Ammon's horn (tissue), 1 donor: Measurements from ENCODE around the gene NUMA1.

Source experiments
- DNase-seq: peaks from one replicate; pipeline ENCODE4 v3.0.0-alpha.2; 2016; ENCODE audit warnings: low spot score

Gene NUMA1, protein sequence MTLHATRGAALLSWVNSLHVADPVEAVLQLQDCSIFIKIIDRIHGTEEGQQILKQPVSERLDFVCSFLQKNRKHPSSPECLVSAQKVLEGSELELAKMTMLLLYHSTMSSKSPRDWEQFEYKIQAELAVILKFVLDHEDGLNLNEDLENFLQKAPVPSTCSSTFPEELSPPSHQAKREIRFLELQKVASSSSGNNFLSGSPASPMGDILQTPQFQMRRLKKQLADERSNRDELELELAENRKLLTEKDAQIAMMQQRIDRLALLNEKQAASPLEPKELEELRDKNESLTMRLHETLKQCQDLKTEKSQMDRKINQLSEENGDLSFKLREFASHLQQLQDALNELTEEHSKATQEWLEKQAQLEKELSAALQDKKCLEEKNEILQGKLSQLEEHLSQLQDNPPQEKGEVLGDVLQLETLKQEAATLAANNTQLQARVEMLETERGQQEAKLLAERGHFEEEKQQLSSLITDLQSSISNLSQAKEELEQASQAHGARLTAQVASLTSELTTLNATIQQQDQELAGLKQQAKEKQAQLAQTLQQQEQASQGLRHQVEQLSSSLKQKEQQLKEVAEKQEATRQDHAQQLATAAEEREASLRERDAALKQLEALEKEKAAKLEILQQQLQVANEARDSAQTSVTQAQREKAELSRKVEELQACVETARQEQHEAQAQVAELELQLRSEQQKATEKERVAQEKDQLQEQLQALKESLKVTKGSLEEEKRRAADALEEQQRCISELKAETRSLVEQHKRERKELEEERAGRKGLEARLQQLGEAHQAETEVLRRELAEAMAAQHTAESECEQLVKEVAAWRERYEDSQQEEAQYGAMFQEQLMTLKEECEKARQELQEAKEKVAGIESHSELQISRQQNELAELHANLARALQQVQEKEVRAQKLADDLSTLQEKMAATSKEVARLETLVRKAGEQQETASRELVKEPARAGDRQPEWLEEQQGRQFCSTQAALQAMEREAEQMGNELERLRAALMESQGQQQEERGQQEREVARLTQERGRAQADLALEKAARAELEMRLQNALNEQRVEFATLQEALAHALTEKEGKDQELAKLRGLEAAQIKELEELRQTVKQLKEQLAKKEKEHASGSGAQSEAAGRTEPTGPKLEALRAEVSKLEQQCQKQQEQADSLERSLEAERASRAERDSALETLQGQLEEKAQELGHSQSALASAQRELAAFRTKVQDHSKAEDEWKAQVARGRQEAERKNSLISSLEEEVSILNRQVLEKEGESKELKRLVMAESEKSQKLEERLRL (N-terminal part only)

DNA sequence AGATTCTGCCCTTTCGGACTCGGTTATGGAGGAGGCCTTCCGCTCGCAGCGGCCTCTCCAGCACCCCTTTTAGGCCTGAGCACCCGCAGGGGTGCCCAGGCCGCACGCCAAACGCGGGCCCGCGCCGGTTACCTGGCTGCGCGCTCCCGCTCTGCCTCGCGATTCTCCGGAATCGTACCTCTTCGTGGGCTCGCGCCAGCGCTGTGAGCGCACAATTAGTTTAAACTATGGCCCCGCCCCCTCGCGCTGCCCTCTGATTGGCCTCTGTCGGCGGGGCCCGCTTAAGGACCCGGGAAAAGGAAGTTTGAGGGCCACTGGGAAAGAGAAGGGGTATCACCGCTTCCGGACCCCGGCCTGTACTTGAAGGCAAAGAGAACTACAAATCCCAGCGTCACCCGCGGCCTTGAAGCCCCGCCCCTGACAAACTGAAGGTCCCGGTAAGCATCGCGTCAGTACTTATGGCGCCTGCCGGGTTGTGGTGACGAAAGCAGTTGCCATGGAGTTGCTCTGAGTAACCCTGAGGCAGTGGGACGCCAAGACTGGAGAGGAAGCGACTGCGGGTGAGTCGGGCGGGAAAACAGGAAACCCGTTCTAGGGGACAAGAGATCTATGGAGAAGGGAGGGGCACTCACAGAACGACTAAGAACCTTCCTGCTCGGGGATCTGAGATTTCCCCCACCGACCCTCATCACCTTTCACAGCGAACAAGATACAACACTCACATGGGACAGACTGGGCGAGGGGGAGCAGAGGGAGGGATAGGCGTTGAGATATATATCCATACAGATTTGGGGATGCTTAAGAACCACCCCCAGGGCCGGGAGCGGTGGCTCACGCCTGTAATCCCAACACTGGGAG, at the start of gene NUMA1, which contains the start of gene LRRC51:
Gene NUMA1 (minus strand): TSS at position 217 of the 858 bp plus-strand sequence. CDS start 44,599 bp downstream, outside the sequence.
Gene LRRC51 (plus strand): TSS at position 525 of the 858 bp plus-strand sequence. CDS start 8,234 bp downstream, outside the sequence.
- DNase-seq: peak; percentile 100

DNA sequence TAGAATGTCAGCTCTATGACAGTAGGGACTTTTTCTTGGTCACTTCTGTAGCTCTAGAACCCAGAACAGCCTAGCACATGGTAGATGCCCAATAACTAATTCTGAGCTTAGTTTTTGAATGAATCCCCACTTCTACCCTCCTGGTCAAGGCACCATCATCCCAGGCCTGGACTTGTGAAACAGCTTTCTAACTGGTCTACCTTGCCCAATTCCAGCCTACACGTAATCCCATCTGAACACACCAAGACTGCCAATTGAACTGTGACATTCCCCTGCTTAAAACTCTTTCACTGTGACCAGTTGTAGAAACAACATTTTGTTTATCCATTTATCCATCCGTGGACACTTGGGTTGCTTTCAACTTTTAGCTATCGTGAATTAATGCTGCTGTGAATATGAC, 49.0 kb upstream of the NUMA1 start:
- no peak for DNase-seq

DNA sequence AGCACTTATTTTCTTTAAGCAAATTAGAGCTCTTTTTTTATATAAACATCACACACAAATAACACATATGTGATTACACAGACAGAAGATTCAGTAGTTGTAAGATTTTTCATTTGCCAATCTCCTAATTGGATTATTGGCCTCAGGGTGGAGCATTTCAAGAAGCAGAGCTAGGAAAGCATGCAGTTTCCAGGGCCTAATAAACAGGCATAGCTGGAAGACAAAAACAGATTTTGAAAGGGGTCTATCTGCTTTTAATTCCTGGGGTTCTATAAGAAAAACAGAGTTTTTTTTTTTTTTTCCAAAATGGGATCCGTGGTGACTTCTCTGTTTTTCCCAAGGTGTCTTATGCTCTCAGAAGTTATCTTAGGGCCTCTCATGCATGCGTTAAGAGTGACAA, 47.6 kb upstream of the NUMA1 start:
- no peak for DNase-seq

DNA sequence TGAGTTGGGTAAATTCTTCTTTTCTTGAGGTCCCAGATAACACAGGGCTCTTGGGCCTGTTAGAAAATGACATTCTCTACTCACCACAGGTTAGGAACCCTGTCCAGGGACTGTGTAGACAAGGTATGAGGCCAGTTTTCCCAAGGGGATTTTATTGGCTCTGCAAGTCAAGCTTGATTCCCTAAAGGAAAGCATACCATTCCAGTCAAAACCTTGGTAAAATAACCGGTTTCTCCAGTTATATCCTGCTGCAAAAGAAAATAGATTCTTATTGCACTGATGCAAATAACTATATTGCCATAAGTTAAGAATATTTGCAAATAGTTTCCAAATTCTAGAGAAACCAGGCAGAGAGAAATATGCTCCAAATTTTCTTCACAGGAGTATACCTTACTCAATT, 45.6 kb upstream of the NUMA1 start:
- DNase-seq: no peak

DNA sequence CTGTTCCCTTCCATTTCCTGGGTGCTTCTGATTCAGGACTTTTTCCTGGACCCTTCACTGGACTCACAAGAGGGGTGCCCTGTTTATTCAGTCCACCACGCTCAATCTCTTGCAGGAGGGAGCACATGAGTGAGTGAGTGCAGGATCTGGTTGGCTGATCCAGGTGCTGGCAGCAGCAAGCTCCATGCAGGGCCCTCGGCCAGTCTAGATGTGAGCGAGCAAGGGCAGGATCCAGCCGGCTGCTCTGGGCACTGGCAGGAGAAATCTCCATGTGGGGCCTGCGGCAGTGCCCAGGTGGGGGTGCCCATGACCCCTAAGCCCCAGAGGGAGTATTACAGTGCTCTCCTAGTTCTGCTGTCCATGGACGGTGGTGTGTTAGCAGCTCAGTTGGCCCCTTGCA, 43.7 kb upstream of the NUMA1 start:
- DNase-seq: no peak

DNA sequence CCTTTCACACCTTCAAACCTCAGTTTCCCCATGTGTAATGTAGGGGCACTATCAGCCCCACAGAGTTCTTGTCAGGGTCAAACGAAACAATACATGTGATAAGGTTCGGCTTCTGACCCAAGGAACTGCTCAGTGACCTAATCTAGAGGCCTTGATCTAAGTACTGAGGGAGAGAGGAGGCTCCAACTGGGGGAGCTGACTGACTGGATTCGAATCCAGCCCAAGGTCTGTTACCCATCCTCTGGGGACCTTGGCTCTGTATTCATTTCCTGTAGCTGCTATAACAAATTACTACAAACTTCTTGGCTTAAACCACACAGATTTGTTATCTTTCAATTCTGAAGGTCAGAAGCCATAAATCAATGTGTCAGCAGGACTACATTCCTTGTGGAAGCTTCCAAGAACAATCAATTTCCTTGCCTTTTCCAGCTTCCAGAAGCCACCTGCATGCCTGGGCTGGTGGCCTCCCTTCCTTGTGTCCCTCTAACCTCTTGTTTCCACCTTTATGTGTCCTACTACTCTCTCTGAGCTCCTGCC, 42.8 kb upstream of the NUMA1 start:
- DNase-seq: no peak

DNA sequence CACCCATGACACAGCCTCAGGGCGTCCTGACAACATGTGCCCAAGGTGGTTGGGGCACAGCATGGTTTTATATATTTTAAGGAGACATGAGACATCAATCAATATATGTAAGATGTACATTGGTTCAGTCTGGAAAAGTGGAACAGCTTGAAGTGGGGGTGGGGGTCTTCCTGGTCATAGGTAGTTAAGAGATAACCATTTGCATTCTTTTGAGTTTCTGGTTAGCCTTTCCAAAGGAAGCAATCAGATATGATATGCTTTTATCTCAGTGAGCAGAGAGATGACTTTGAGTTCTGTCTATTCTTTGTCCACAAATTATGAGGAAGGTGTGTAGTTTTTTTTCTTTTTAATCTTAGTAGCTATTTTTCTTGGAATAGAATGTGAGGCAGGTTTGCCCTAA, 42.3 kb upstream of the NUMA1 start:
- DNase-seq: no peak

DNA sequence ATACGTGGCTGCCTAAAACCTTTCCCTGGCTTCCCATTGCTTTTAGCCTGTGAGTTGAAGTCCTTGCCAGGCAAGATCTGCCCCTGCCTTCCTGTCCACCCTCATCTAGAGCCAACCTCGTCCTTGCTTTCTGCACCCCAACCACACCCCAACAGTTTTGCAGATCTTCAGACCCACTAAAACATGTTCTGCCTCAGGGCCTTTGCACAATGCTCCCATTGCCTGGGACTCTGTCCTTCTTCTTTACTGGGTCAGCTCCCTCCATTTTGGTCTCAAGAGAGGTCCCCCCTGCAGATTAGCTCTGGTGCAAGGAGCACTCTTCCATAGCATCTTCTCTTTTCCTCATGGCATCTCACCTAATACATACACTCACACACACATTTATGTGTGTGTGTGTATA, 40.6 kb upstream of the NUMA1 start:
- DNase-seq: no peak

DNA sequence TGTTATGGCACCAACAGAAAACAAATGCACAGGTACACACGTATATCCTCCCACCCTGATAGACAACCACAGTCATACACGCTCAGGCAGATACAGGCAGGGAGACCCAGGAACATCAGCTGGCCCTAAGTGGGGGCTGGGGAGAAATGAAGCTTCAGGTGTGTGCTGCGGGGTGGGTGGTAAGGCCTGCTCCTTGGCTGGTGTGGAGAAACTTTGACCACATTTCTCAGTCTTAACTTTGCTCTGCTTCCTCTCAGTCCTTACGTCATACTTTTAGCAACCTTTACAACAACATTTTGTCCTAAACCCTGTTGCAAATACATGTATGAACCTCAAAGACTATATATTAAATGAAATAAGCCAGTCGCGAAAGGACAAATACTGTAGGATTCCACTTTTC, 38.9 kb upstream of the NUMA1 start:
- DNase-seq: no peak

DNA sequence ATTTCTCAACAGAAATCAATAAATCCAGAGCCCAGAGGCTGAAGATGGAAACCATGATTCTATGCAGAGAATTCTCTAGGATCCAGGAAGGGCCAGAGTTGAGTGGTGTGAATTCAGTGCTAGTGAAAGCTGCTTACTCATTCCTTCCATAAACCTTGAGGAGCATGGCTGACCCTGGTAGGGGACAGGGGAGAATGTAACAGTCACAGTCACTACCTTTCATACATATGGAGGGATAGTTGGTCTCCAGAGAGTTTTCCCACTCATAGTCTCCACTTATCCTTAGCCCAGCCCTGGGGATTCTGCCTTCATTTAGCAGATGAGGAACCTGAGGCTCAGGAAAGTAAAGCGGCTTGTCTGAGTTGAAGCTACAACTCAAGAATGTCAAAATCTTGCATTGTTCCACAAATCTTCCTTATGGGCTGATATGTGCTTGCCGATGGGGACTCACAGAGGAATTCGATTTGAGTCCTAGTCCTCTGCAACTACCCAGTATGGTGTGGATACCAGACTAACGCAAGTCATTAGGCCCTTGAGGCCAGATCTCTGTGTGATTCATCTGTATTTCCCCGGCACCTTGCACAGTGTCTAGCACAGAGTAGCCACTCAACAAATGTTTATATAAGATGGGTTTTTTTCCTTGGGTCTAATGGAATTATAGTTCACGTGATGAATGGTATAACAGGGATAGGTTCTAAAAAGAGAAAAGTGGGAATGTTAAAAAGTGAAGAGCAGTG, 35.8 kb upstream of the NUMA1 start:
- DNase-seq: no peak

DNA sequence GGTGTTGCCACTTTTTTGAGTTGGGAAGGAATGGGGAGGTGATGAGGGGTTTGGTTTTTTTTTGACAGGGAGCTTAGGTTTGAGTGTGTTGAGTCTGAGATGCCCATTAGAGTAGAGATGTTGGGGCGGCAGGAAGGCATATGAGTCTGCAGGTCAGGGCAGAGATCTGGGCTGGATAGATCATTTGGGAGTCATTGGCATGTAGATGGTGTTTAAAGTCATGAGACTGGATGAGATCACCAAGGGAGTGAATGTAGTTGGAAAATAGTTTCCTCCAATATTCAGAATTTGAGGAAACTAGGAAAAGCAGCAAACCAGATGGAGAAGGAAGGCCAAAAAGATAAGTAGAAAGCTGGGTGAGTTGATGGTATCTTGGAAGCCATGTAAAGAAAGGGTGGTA, 34.2 kb upstream of the NUMA1 start:
- DNase-seq: no peak

DNA sequence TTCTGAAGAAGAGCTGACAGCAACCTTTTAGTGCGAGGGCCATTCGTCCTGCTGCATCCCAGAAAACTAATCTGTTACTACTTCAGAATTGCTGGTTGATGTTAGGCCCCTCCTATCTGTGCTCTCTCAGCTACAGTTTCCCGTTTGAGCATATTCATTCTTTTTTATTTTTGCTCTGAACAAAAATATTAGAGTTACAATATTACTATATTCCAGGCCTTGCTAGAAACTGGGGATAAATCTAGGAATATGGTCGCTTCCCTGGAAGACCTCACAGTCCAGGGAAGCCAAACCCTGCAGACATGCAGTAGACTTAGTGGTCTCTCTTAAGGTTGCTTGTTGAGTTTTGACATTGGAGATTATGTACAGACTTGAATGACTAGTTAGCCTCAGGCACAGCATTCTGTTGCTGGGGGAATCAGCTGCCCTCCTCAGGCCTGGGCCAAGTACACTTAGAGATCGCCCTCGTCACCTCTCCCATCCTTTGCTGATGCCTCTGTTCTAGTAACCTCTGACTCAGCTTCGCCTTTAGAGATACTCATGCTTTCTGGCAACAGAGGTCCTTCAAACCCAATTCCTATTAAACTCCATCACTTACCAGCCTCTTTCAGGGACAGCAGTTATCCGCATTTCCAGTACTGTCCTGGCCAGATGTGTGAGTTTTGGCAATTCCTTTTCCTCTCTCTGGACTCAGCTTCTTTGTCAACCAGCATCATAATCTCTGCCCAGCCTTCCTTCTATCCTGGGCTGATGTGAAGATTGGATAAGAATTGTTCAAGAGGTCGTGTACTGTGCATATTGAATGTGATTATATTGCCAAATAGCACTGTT, 32.9 kb upstream of the NUMA1 start:
- DNase-seq: no peak

DNA sequence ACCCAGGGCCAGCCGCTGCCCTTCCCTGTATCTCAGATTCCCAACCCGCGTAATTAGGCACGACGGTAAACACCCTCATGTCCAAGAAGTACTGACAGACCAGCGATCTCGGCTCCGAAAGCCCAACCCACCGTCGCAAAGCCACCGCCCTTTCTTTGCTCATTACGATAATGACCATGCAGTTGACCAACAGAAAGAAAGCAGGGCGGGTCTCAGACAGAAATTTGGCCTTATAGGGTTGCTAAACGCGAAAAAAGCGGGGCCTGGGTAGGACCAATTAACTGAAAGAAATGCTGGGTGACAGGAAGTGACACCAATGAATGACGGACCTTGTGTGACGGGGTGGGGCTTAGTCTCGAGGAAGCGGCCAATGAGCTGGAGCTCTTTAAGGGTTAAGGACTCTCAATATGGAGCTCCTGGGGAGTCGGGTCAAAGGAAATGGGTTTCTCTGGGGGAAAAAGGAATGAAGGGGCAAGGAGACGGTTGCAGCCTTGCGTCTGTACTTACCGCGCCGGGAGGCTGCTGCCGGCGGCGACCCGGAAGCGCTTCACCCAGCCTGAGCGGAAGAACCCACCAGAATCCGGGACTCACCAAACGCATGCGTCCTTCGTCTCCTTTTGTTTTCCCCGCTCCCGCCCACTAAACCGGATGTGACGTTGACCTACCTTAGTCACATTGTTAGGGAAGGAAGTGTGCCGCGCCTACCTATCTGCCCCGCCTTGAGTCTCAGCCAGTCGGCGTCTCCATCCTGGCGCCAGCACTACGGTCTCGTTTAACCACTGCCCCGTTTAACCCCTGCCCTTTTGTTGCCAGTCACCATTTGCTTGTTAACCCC, 32.0 kb upstream of the NUMA1 start, which contains the start of gene ANAPC15:
Gene ANAPC15 (minus strand): TSS at position 553 of the 835 bp plus-strand sequence. CDS start 1,419 bp downstream, outside the sequence.
- peak; percentile 99 for DNase-seq

DNA sequence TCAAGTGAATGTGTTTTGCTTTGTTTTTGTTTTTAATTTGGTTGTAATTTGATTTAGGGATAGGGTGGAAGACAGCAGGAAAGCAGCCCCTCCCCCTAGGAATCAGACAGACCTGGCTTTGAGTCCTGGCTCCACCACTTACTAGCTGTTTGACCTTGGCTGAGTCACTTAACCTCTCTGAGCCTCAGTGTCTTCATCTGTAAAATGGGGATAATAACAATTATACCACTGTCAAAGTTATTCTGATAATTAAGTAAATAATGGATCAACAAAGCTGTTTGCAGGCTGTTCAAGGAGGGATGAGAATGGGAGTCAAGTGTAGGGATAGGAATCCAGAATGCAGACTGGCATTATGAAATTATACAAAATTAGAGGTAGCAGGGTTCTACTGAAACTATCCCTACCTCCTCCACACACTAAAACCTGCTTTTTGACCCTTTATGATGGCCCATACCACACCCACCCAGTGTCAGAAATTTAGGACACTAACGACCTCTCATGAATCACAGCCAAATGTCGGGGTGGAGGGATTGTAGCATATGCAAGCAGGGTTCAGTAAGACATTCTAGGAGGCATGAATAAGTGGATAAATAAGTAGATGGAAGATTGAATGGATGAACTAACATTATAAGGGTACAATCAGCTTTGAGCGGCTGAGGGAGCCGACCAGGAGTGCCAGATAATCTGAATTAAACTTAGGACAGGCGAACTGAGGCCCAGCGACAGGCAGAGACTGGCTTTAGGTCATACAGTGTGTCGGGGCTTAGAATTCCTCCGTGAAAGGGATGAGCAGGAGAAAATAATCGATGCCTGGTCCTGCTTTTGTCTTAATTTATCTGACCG, 31.2 kb upstream of the NUMA1 start:
- no peak for DNase-seq

DNA sequence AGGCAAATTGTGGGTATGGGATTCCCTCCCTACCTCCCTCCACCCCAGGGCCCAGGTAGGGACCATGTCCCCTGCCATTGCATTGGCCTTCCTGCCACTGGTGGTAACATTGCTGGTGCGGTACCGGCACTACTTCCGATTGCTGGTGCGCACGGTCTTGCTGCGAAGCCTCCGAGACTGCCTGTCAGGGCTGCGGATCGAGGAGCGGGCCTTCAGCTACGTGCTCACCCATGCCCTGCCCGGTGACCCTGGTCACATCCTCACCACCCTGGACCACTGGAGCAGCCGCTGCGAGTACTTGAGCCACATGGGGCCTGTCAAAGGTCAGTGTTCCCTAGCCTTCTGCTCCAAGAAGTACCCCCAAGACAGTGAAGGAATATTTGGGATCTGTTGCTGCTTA, 25.5 kb upstream of the NUMA1 start, which contains the start of gene TOMT:
Gene TOMT (plus strand): TSS at position 37 of the 400 bp plus-strand sequence. CDS start 28 bp downstream, at position 65.
- no peak for DNase-seq

DNA sequence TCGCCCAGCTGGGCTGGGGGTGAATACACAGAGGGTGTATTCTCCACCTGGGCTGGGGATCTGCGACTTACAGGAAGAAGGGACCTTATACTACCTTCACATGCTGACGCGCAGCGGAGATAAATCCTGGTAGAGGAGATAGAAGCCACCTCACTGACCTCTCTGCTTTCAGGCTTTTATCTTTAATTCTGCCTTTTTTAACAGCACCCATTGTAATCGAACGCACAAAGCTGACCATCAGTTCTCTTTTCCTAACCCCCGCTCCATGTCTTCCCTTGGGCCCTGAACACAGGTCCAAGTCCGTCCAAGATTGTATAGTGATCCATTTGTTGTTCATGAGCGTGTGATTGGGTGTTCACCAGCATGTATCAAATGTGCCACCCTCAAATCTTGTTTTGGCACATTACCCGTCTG, 23.4 kb upstream of the NUMA1 start:
- DNase-seq: no peak
